Loucy (cell line): ENCODE data around the gene APLN.

Experiments used
- CTCF ChIP-seq: fragments of 200-600 bp; sonication (generic); conservative IDR thresholded peaks from 2 replicates; pipeline ENCODE4 v1.5.1; 2014; ENCODE audit warnings: mild to moderate bottlenecking, antibody characterized with exemption, low read length
- EZH2phosphoT487 ChIP-seq: fragments of 200-600 bp; IDR thresholded peaks from 2 replicates; pipeline ENCODE4 v1.6.1; 2018; ENCODE audit warnings: antibody characterized with exemption, mild to moderate bottlenecking, moderate library complexity, borderline replicate concordance

- TF ChIP-seq CTCF: no peak
- TF ChIP-seq EZH2phosphoT487: no peak
Measured at GRCh38 chrX:129701624-129702069, 46.9 kb upstream of the APLN start.
